Mucosa of rectum (tissue), 2 donors: ENCODE data around the gene RBM20.
A peak's percentile ranks its signal among the peaks of the same experiment; 100 is the strongest.
"Not testable (repeated sequence)": the region's sequence is repeated elsewhere in the genome, so short reads cannot be mapped to it uniquely, and the experiment has no call there.

ENCODE experiments used
- H3K27ac ChIP-seq, 2 donors: one replicate each; pipeline ENCODE4 v1.7.0; 2013; ENCODE audit warnings: inconsistent platforms in 2 of 2, low read depth in 2 of 2, low read length in 2 of 2
- H3K27me3 ChIP-seq, 2 donors: one replicate each; pipeline ENCODE4 v1.7.0; 2013; ENCODE audit warnings: low read length in 2 of 2; ENCODE audit not compliant: control insufficient read depth in 2 of 2, insufficient read depth in 2 of 2
- H3K36me3 ChIP-seq, 2 donors: one replicate each; pipeline ENCODE4 v1.7.0; 2013; ENCODE audit warnings: low read length in 2 of 2; ENCODE audit not compliant: control insufficient read depth in 2 of 2, insufficient read depth in 2 of 2
- H3K4me1 ChIP-seq, 2 donors: one replicate each; pipeline ENCODE4 v1.7.0; 2013; ENCODE audit warnings: low read length in 2 of 2, mild to moderate bottlenecking in 1 of 2; ENCODE audit not compliant: control insufficient read depth in 2 of 2, insufficient read depth in 2 of 2
- H3K4me3 ChIP-seq, 2 donors: one replicate each; pipeline ENCODE4 v1.7.0; 2013; ENCODE audit warnings: low read length in 2 of 2
- H3K9ac ChIP-seq, 2 donors: one replicate each; pipeline ENCODE4 v1.7.0; 2013; ENCODE audit warnings: low read length in 2 of 2, low read depth in 1 of 2, mild to moderate bottlenecking in 1 of 2
- H3K9me3 ChIP-seq, 2 donors: one replicate each; pipeline ENCODE4 v1.7.0; 2013; ENCODE audit warnings: low read length in 2 of 2; ENCODE audit not compliant: control insufficient read depth in 2 of 2
- donor health status: healthy.
- donor health status: Normal muscosa, but diverticular disease.

RBM20 gene

DNA sequence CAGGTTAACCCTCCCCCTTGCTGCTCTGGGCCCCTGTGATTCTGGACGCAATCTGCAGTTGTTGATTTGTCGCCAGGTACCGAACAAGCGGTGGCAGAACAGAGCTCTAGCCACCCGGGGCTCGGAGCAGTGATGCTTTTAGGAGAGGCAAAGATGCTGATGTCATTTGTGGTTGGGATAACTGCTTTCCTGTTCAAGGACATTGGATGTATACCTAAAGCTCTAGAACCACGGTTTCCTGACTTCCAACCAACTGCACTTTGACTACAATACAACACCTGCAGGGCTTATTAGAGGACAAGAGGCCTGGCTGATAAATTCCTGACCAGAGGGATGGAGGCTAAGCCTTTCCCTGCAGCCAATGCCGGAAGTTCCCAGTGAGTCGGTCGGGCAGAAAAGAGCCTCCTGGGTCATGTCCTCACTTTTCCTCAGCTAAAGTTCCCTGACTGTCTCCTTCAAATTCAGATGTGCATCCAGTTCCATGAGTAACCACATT is 6.5 kb upstream of the RBM20 start:
- Histone ChIP-seq H3K36me3 (no peaks in the 10 kb centered on the region), H3K27me3 (peaks cover 14 to 15% of the 10 kb centered on the region in 2 donors), H3K4me3 (no peak overlapping the region), H3K9ac (no peak overlapping the region), H3K27ac (no peak overlapping the region), H3K9me3 (no peaks in the 10 kb centered on the region), H3K4me1 (peaks cover 0 to 3% of the 10 kb centered on the region in 2 donors)

DNA sequence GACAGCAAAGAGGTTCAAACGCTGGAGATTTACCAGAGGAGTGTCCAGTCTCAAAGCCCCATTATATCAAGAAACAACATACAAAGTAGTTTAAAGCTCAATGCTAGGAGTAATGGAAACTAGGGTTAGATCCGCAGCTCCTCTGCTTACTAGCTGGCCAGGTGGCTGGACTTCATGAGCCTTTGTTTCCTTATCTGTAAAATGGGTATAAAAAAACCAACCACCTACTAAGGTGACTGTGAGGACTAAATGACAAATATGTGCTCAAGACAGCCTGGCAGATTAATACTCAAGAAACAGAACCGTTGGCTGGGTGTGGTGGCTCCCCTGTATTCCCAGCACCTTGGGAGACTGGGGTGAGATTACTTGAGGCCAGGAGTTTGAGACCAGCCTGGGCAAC is 5.8 kb upstream of the RBM20 start:
- Histone ChIP-seq H3K9me3 (no peaks in the 10 kb centered on the region), H3K36me3 (no peaks in the 10 kb centered on the region), H3K27ac (no peak overlapping the region), H3K4me3 (no peak overlapping the region), H3K27me3 (peaks cover 20 to 21% of the 10 kb centered on the region in 2 donors), H3K9ac (no peak overlapping the region), H3K4me1 (peaks cover 0 to 5% of the 10 kb centered on the region in 2 donors)

DNA sequence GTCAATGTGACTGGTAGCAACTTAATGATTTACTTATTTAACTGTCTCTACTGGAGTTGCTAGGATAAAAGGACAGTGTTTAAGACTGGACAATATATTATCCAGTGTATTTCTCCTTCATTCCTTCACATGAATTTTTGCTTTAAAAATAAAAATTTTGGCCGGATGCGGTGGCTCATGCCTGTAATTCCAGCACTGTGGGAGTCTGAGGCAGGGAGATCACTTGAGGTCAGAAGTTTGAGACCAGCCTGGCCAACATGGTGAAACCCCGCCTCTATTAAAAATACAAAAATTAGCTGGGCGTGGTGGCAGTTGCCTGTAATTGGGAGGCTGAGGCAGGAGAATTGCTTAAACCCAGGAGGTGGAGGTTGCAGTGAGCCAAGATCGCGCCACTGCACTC is 5.1 kb upstream of the RBM20 start:
- H3K9me3 ChIP-seq, H3K9ac ChIP-seq, H3K4me1 ChIP-seq: not testable (repeated sequence)

DNA sequence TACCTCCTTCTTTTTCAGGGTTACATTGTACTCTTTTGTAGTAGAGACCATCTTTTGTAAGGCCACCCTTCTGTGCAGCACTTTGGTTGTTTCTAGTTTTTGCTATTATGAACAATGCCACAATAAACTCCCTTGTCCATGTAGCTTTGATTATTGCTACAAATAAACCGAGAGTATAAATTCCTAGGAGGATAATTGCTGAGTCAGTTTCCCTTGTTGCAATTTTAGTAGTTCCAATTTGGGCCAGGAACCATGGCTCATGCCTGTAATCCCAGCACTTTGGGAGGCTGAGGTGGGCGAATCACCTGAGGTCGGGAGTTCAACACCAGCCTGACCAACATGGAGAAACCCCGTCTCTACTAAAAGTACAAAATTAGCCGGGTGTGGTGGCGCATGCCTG is 4.3 kb upstream of the RBM20 start:
- not testable (repeated sequence) for H3K9ac ChIP-seq, H3K36me3 ChIP-seq, H3K4me1 ChIP-seq, H3K9me3 ChIP-seq, H3K4me3 ChIP-seq, H3K27ac ChIP-seq
- peaks cover 25 to 32% of the 10 kb centered on the region in 2 donors for H3K27me3 ChIP-seq

More for the DNA sequence above, 5.1 kb upstream of the RBM20 start:
- not testable (repeated sequence) for H3K4me3 ChIP-seq, H3K36me3 ChIP-seq, H3K27ac ChIP-seq
- H3K27me3 ChIP-seq: peaks cover 21 to 27% of the 10 kb centered on the region in 2 donors

DNA sequence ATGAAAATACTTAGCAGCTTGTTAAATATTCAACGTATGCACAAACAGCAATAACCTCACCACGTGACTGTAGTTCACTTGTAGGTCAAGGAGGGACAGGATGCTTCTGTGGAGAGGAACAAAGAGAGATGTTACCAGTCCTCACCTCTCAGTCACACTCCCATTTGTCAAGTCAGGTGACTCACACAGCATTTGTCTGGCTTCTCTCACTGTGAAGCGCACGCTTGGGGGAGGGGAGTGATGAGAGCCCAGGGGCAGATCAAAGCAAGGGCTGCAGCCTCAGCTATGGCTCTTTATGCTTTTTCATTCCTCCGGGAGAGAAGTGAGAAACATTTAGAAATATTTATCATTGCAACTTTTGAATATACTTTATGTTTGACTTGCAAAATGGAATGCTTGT is 2.9 kb upstream of the RBM20 start:
- Histone ChIP-seq H3K27me3 (peaks cover 31 to 40% of the 10 kb centered on the region in 2 donors), H3K9me3 (no peaks in the 10 kb centered on the region), H3K4me1 (peaks cover 6% of the 10 kb centered on the region in 2 donors), H3K27ac (no peak overlapping the region), H3K4me3 (no peak overlapping the region), H3K36me3 (no peaks in the 10 kb centered on the region), H3K9ac (no peak overlapping the region)

DNA sequence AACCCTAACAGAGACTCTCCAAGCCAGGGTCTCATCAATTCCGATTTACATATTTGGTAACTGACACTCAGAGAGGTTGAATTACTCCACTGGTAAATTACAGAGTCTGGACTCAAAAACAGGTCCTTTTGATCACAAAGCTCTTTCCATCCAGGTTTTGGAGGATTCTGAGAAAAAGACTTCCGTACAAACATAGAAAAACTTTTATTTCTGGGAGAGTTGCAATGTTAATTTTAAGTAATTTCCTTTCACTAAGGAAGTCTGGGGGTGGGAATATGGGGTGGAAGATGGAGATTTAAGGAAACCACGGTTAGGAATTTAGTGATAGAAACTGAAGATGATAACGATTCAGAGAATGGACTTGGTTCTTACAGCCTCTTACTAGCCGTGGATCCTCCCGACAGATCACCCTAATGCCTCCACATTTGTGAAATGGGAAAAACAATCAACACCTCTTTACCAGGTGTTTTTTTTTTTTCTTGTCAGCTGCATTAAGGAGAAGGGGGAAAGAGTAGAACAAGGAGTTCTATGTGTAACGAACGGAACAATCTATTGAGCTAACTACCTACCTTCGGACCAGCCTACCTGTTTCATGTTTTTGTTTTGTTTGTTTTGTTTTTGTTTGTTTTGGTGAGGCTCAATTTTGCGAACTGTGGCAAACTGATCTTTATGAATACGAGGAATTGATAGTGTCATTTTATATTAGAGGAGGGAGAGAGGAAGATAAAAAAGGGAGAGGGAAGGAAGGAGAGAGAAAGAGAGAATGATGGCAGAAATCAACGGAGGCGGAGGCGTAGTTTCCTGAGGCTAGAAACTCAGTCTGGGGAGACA is 1.7 kb upstream of the RBM20 start:
- H3K9ac ChIP-seq: no peak overlapping the region

DNA sequence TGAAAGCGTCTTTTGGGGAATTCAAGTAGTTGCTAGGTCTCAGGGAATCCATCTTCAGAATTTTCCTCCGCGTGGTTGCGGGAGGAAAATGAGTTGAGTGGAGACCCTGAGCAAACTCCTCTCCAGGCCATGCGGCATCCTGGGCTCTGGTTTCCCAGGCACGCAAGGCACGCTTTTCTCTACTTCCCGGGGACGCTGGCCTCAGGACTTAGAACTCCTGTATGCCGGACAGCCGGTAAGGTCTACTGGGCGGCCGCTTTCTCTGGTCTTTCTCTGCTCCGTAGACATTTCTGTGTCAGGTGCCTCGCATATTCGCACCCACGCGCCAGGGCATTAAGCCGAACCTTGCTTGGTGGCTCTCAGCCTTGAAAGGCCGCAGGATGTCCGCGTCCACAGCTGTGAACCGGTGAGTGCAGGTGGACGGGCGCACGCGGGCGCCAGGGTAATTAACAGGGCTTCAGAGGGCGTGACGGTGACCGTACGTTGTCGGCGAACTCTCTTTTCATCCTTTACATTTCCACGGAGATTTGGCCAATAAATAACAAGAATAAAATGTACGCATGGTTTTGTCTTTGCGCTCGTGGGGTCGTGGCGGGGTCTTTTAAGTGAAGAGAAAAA is 992 bp upstream of the RBM20 start:
- H3K27ac ChIP-seq: no peak overlapping the region
- H3K9ac ChIP-seq: no peak overlapping the region
- H3K4me3 ChIP-seq: peak overlapping the region in 1 of 2 donors; percentile 57
- no peaks in the 10 kb centered on the region for H3K9me3 ChIP-seq
- no peaks in the 10 kb centered on the region for H3K36me3 ChIP-seq
- H3K4me1 ChIP-seq: peaks cover 6% of the 10 kb centered on the region in 2 donors
- H3K27me3 ChIP-seq: peaks cover 37 to 54% of the 10 kb centered on the region in 2 donors

More for the DNA sequence above, 1.7 kb upstream of the RBM20 start:
- Histone ChIP-seq H3K9me3 (no peaks in the 10 kb centered on the region), H3K27ac (no peak overlapping the region), H3K27me3 (peaks cover 34 to 49% of the 10 kb centered on the region in 2 donors), H3K36me3 (no peaks in the 10 kb centered on the region), H3K4me3 (no peak overlapping the region), H3K4me1 (peaks cover 6% of the 10 kb centered on the region in 2 donors)

DNA sequence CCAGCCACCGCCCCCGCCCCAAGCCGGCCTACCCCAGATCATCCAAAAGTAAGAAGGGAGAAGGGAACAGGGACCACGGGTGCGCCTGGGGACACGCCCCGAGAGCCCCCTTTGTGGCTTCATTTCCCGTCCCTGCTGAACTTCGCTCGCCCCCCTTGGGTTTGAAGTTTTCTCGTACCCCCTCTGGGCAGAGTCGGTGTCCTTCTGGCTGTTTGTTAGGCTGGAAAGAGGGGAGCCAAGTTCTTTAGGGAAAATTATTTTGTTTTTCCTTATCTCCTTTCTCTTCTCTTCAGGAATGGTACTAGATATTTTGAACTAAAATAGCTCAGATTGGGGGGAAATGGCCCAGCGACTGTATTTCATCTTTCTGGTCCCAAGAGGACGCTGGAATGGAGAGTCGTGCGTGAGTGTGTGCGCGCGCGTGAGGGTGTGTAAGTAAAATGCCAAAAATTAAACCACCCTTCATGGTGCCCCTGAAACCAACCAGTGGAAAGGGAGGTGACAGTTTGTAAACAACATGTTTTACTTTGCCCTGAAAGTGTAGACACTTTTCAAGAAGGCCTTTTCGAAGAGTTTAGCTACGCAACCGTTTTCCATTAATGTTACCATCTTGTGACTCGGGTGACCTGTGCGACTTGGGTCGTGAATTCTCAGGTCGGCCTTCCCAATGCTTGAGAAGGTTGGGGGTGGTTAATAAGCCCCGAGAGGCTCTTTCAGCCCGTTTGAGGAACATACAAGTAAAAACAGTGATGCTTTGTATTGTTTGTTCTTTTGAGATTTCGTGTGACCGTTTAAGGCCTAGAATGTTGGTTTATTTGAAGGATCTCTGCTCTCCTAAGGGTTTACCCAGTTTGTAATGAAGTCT is 694 bp downstream of the RBM20 start:
- Histone ChIP-seq H3K36me3 (no peaks in the 10 kb centered on the region), H3K9me3 (no peaks in the 10 kb centered on the region), H3K4me3 (no peak overlapping the region), H3K27me3 (peaks cover 42 to 57% of the 10 kb centered on the region in 2 donors), H3K27ac (no peak overlapping the region), H3K4me1 (peaks cover 6% of the 10 kb centered on the region in 2 donors), H3K9ac (no peak overlapping the region)

DNA sequence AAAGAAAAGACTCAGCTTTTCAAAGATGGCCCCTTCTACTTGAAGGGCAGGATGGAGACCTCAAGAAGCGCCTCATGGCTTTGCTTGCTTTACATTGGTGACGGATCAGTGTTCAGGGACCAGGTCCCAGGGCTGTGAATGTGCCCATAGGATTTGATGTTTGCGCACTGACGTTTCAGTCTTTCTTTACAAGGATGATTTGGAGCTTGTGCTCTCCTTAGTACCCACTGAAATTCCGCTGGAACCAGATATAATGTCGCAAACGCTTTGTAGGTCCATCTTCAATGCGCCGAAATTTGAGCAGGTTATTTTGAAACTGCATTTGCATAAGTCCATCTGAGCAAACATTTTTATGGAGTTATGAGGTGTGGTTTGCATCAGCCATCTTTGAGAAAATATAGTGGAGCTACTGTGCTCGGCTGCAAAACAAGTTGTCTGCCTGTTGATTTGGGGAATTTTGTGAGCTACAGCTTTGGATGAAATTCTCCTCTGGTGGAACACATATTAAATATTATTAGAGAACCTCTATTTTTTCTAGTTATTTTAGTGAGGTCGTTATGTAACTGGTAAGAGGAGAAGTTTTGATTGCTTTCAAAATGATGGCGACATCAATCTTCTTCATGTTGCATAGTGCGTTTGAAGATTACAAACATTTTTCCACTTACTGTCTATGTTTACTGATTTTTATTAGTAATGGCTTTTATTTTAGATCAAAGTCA is 2.4 kb downstream of the RBM20 start:
- no peak overlapping the region for H3K27ac ChIP-seq

More for the DNA sequence above, 2.4 kb downstream of the RBM20 start:
- Histone ChIP-seq H3K4me3 (no peak overlapping the region), H3K27me3 (peaks cover 43 to 60% of the 10 kb centered on the region in 2 donors), H3K9me3 (no peaks in the 10 kb centered on the region), H3K36me3 (no peaks in the 10 kb centered on the region), H3K4me1 (peaks cover 6 to 8% of the 10 kb centered on the region in 2 donors), H3K9ac (no peak overlapping the region)
